Inferior parietal cortex (tissue), 1 donor: ENCODE data around the gene LCP1.
A peak's percentile ranks its signal among the peaks of the same experiment; 100 is the strongest.

Experiments
- DNase-seq: peaks from one replicate; pipeline ENCODE4 v3.0.0-alpha.2; 2016; ENCODE audit errors: extremely low spot score

The LCP1 gene

GRCh38 chr13:46127358-46128023, 54.5 kb downstream of the LCP1 start:
- no peak for DNase-seq

- peak; percentile 94 for DNase-seq
Observed at GRCh38 chr13:46126552-46127357, 55.2 kb downstream of the LCP1 start.

DNA sequence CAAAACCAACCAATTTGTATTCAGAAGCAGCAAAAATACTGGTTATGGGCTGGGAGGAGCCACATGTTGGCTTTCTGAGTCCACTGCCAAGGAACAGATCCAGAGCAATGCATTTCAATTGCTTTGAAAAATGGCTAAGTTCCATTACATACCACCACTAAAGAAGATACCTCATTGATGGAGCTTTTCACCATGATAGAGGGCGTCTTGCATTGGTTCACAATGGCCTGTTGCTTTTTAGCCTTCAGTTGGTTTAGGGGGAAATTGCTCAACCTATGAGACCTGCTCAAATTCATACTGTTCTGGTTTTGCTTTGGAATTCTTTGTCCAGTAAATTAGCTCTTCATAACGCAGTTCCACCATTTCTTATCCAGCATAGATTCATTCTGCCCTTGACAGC, 55.9 kb downstream of the LCP1 start:
- DNase-seq, result no peak

DNA sequence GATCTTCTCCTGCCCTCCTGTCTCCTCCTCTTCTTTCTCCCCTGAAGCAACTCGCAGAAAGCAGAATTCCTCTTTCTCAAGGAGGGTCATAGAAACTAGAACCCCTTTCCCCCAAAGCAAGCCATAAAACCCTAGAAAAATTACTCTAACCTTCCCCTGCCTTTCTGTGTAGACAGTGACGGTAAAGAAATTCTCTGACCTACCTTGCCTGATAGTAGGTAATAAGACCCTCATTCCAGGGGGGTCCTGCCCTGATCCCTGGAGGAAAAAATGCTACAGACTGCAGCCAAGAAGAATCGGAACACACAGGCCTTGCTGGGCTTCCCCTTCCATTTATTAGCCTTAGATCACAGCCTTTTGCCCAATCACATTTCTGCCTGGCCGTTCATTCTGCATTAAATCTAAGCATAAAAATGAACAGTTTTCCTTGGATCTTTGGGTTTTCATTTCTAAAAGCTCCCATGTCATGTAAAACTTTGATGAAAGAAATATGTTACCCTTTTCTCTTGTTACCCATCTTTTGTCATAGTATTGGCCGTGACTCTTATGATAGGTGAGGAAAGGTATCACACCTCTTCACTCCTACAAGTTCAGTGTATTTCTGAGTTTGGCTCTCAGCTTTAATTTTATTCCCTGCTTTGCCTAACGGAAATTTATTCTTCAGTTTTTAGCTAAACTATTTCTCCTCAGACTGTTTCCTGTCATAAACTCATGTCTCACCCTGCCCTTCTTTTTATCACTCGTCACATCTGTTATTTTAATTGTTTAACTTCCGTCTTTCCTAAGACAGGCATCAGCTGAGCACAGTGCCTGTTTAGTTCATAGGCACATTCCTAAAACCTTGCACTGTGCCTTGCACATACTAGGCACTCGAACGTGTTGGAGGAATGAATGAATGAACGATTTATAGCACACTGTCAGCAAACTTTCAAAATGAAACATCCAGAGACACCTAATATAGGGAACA, 56.7 kb downstream of the LCP1 start:
- peak; percentile 10 for DNase-seq

GRCh38 chr13:46124531-46124966, 57.4 kb downstream of the LCP1 start:
- no peak for DNase-seq

- no peak for DNase-seq
Observed at GRCh38 chr13:46122304-46122703, 59.7 kb downstream of the LCP1 start.

- DNase-seq, result peak; percentile 14
Observed at GRCh38 chr13:46121597-46122163, 60.3 kb downstream of the LCP1 start.

DNA sequence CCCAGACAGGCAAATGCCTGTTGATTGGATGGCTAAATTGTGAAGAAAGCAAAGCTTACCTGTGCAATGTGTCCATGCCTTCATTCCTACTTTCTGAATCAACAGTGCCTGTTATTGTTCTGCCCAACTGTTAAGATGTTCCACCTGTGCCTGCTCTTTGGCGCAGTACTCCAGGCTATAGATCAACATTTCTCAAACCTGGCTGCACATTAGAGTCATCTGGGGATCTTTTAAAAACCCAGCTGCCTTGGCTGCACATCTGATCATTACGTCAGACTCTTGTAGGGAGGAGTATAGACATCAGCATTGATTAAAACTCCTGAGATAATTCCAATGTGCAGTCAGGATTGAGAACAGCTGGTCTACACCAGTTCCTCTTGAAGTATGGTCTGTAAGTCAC, 60.9 kb downstream of the LCP1 start:
- DNase-seq, result no peak

GRCh38 chr13:46119883-46120614, 61.9 kb downstream of the LCP1 start:
- peak; percentile 38 for DNase-seq

GRCh38 chr13:46116653-46117502, 65.1 kb downstream of the LCP1 start:
- no peak for DNase-seq

- DNase-seq, result no peak
Observed at GRCh38 chr13:46114613-46115012, 67.4 kb downstream of the LCP1 start.

GRCh38 chr13:46113596-46113995, 68.4 kb downstream of the LCP1 start:
- no peak for DNase-seq

GRCh38 chr13:46111151-46111550, 70.8 kb downstream of the LCP1 start:
- no peak for DNase-seq

DNA sequence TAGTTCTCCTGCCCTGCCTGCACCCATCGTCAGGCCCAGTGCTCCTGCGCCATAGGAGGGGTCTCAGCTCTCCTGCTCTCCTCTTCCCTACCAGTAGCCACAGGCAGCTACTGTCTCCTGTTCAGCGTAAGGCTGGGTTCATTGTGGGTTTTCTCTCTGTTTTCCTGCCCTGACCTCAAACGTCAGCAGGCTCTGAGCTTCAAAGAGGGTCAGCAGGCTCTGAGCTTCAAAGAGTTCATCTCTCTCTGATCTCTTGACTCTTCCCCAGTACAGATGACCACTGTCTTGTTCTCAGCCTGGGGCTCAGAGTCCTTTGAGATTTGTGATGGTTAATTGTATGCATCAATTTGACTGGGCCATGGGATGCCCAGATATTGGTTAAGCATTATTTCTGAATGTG, 72.5 kb downstream of the LCP1 start:
- no peak for DNase-seq

GRCh38 chr13:46106839-46107371, 75.1 kb downstream of the LCP1 start:
- DNase-seq, result no peak

DNA sequence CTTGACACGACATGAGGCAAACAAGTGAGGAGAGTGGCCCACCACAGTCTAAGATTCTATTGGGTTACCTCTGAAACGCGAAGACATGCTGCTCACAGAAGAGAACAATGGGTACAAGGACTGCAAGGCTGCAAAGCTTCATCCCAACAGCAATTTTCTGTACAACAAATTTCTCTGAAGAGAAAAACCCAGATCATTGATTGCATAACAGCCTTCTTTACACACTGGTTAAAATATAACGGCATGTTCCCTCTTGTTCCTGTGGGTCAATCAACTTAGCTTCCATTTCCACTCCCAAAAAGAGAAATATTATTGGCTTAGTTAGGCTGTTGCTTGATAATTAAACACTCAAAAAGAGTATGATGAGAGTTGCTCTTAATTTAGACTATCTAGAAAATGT, 77.1 kb downstream of the LCP1 start, which contains the start of gene CPB2:
Gene CPB2, minus strand, starts transcription at position 166 of the 400 bp plus-strand sequence. Its CDS starts 24 bp downstream, at position 142.
- DNase-seq, result no peak

- no peak for DNase-seq
Observed at GRCh38 chr13:46103037-46103436, 78.9 kb downstream of the LCP1 start.

DNA sequence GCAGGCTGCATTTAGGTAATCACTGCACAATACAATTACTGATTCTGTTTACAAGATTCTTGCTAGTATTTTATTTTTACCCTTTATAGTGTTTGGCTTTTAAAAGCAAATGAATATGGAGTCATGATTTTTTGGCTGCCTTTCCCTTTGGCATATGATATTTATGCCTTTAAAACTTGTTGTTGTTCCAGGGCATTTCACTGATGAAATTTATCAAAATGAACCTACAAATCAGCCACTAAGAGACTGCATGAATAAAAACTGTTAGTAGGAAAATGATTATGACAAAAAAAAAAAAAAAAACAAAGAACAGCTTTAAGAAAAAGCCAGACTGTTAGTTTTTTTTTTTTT, 79.7 kb downstream of the LCP1 start:
- no peak for DNase-seq

- DNase-seq, result peak; percentile 40
Observed at GRCh38 chr13:46101484-46102254, 80.3 kb downstream of the LCP1 start.
